Cardiac muscle cell (in vitro differentiated cells and primary cell): Measurements from ENCODE around the gene PRCD. TPM values are rescaled to one million over a fixed set of nuclear protein-coding genes. Genes with fewer than 3 reads are reported as not detected.

Source experiments
- DNase-seq, 2 donors: peaks; one replicate each; pipeline versions ENCODE4 v3.0.0 to v3.0.0-alpha.2; 2010 to 2017; ENCODE audit warnings: low read depth in 1 of 2, low spot score in 1 of 2
- H3K27ac ChIP-seq: fragments of 200-600 bp; sonication (generic); 2 replicates; pipeline ENCODE4 v1.5.1; 2016
- H3K27me3 ChIP-seq: fragments of 200-600 bp; sonication (generic); 2 replicates; pipeline ENCODE4 v1.6.0; 2016; ENCODE audit warnings: control low read depth
- H3K36me3 ChIP-seq: fragments of 200-600 bp; sonication (generic); 2 replicates; pipeline ENCODE4 v1.5.1; 2016; ENCODE audit warnings: control low read depth
- H3K4me1 ChIP-seq: fragments of 200-600 bp; sonication (generic); 2 replicates; pipeline ENCODE4 v1.8.1; 2017; ENCODE audit warnings: low read depth, mild to moderate bottlenecking, mixed run types
- H3K4me3 ChIP-seq: fragments of 200-600 bp; sonication (generic); 2 replicates; pipeline ENCODE4 v1.5.1; 2016; ENCODE audit warnings: mild to moderate bottlenecking
- H3K9me3 ChIP-seq: fragments of 200-600 bp; sonication (generic); 2 replicates; pipeline ENCODE4 v1.5.1; 2017; ENCODE audit warnings: low read depth, mild to moderate bottlenecking, control low read depth
- polyA plus RNA-seq: library from polyadenylated mRNA; unstranded; fragments of >200 nt; fragmentation: Nextera tagmentation; extraction: Ambion mirVana; gene quantifications from 2 replicates; pipeline ENCODE4 v1.2.1, GENCODE V29; 2016
- total RNA-seq: library from RNA; depleted of rRNA; stranded (reverse); fragments of >200 nt; gene quantifications from 2 replicates; pipeline ENCODE4 v1.2.3, GENCODE V29; 2016
- TF ChIP-seq, protein P1 (sequence below): IDR thresholded peaks from 2 replicates; pipeline ENCODE4 v1.5.1; 2012; ENCODE audit warnings: low read depth, mild to moderate bottlenecking, low read length

Gene PRCD
- total and polyA plus RNA-seq, 2 experiments from 2014 or later: 7.3 to 14.4 TPM

DNA sequence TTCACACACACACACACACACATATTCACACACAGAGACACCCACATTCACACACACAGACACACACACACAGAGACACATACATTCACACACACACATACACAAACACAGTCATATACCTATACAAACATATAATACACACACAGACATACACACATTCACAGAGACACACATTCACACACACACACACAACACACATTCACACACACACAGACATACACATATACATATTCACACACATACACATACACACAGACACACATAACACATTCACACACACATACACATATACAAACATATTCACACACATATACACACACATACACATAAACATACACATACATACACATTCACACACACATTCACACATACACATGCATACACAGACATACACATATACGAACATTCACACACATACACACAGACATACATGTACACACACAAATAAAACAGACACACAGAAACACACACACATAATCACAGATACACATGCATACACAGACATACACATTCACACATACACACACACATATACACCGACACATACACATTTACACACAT, 7.9 kb downstream of the PRCD start:
- no peaks in the 10 kb centered on the region for H3K36me3 ChIP-seq
- H3K4me3 ChIP-seq: no peak overlapping the region
- no peaks in the 10 kb centered on the region for H3K9me3 ChIP-seq
- H3K27ac ChIP-seq: no peak overlapping the region
- H3K27me3 ChIP-seq: no peaks in the 10 kb centered on the region
- no peak for DNase-seq
- TF ChIP-seq, protein P1, sequence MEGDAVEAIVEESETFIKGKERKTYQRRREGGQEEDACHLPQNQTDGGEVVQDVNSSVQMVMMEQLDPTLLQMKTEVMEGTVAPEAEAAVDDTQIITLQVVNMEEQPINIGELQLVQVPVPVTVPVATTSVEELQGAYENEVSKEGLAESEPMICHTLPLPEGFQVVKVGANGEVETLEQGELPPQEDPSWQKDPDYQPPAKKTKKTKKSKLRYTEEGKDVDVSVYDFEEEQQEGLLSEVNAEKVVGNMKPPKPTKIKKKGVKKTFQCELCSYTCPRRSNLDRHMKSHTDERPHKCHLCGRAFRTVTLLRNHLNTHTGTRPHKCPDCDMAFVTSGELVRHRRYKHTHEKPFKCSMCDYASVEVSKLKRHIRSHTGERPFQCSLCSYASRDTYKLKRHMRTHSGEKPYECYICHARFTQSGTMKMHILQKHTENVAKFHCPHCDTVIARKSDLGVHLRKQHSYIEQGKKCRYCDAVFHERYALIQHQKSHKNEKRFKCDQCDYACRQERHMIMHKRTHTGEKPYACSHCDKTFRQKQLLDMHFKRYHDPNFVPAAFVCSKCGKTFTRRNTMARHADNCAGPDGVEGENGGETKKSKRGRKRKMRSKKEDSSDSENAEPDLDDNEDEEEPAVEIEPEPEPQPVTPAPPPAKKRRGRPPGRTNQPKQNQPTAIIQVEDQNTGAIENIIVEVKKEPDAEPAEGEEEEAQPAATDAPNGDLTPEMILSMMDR: no peak
- H3K4me1 ChIP-seq: peaks cover 40% of the 10 kb centered on the region

GRCh38 chr17:76548378-76549214, 8.8 kb downstream of the PRCD start:
- no peaks in the 10 kb centered on the region for H3K9me3 ChIP-seq
- no peaks in the 10 kb centered on the region for H3K27me3 ChIP-seq
- H3K4me1 ChIP-seq: peaks cover 35% of the 10 kb centered on the region
- DNase-seq: no peak
- TF ChIP-seq, protein P1: no peak
- peak overlapping the region; percentile 7 for H3K27ac ChIP-seq
- no peak overlapping the region for H3K4me3 ChIP-seq
- H3K36me3 ChIP-seq: no peaks in the 10 kb centered on the region

- H3K27me3 ChIP-seq: no peaks in the 10 kb centered on the region
- no peak overlapping the region for H3K27ac ChIP-seq
- H3K36me3 ChIP-seq: no peaks in the 10 kb centered on the region
- H3K4me3 ChIP-seq: no peak overlapping the region
- no peaks in the 10 kb centered on the region for H3K9me3 ChIP-seq
- peaks cover 29% of the 10 kb centered on the region for H3K4me1 ChIP-seq
- TF ChIP-seq, protein P1: no peak
- no peak for DNase-seq
Measured at GRCh38 chr17:76549215-76549518, 9.3 kb downstream of the PRCD start.

DNA sequence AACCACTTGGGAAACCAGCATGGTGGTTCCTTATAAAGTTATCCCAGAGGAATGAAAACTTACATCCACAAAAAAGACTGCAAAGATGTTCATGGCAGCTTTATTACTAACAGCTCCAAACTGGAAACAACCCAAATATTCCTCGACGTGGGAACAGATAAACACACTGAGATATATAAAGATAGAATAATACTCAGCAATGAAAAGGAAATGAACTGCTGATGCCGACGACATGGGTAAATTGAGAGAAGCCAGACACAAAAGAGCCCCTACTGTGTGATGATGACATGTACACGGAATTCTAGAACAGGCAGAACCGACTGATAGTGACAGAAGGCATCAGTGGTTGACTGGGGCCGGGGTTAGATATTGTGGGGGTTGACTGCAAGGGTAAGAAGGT, 9.7 kb downstream of the PRCD start:
- H3K9me3 ChIP-seq: no peaks in the 10 kb centered on the region
- H3K4me1 ChIP-seq: peaks cover 26% of the 10 kb centered on the region
- H3K4me3 ChIP-seq: no peak overlapping the region
- DNase-seq: no peak
- no peak overlapping the region for H3K27ac ChIP-seq
- no peaks in the 10 kb centered on the region for H3K36me3 ChIP-seq
- TF ChIP-seq, protein P1: no peak
- H3K27me3 ChIP-seq: no peaks in the 10 kb centered on the region

DNA sequence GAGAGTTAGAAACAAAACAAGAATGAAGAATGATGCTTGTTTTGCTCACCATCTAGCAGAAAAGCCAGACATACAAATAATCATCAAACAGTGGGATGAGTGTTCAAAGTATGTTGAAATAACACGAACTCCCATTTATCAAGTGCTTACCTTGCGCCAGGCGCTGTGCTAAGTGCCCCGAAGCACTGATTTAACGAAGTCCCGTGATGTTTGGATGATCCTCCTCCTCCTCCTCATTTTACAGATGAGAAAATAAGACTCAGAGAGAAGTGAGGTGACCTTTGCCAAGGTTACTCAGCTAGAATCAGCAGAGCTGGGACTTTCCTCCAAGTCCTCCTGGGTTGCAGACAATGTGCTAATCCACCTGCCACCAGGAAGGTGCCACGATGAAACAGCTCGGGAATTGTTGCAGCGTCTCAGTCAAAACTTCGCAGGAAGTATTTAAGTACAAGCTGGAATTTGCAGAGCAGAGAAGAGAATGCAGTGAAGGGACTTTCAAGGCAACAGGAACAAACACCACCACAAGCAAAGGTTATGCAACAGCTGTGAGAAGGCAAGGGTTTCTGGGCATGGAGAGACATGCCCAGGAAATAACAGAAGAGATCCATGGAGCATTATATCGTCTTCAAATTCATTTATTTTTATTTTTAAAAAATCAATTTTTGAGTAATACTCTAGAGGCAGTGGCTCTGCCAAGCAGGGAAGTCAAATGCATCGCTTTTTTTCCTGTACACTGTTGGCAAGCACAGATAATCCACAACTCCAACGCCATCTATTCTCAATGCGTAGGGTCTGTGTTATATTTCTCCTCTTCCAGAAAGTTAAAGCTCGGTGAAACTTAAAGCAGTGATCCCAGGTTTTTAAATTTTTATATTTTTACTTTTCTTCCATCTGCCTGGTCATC, 11.1 kb downstream of the PRCD start:
- no peaks in the 10 kb centered on the region for H3K9me3 ChIP-seq
- no peaks in the 10 kb centered on the region for H3K27me3 ChIP-seq
- peak in 1 of 2 donors; percentile 75 for DNase-seq
- no peak overlapping the region for H3K4me3 ChIP-seq
- H3K4me1 ChIP-seq: peaks cover 20% of the 10 kb centered on the region
- no peaks in the 10 kb centered on the region for H3K36me3 ChIP-seq
- TF ChIP-seq, protein P1: no peak
- no peak overlapping the region for H3K27ac ChIP-seq
